Tibial artery (tissue), 4 donors: Measurements from ENCODE around the gene PLA2G3.
A peak's percentile ranks its signal among the peaks of the same experiment; 100 is the strongest.

Source experiments
- DNase-seq, 2 donors: peaks; one replicate each; pipeline ENCODE4 v3.0.0-alpha.2; 2019
- H3K27ac ChIP-seq, 2 donors: fragments of 200-600 bp; sonication (generic) in 1 of 2; 1 replicate in 1 of 2; 2 replicates in 1 of 2; pipeline ENCODE4 v1.5.1; 2018 to 2019; ENCODE audit warnings: mild to moderate bottlenecking in 1 of 2
- H3K27me3 ChIP-seq, 2 donors: fragments of 200-600 bp; sonication (generic) in 1 of 2; one replicate each; pipeline versions ENCODE4 v1.5.1 to v1.6.0; 2016 to 2019
- H3K36me3 ChIP-seq, 3 donors: fragments of 200-600 bp; sonication (generic) in 2 of 3; one replicate each; pipeline ENCODE4 v1.5.1; 2016 to 2019; ENCODE audit warnings: mild to moderate bottlenecking in 2 of 3
- H3K4me1 ChIP-seq, 4 donors: fragments of 200-600 bp; sonication (generic) in 2 of 4; 1 replicate in 3 of 4; 2 replicates in 1 of 4; pipeline ENCODE4 v1.5.1; 2016 to 2019
- H3K4me3 ChIP-seq, 2 donors: fragments of 200-600 bp; sonication (generic) in 1 of 2; 1 replicate in 1 of 2; 2 replicates in 1 of 2; pipeline ENCODE4 v1.5.1; 2018 to 2019; ENCODE audit warnings: mild to moderate bottlenecking in 2 of 2
- H3K9me3 ChIP-seq, 3 donors: fragments of 200-600 bp; sonication (generic) in 1 of 3; one replicate each; pipeline ENCODE4 v1.5.1; 2016 to 2019
- intact Hi-C: fragments of 100-400 bp; cut with DNase I; formaldehyde crosslinking; loops from one replicate; pipeline ENCODE4 v1.15.0; 2023; ENCODE audit warnings: low total_unique reads
- TF ChIP-seq, protein P1 (sequence below), 2 experiments: fragments of 200-600 bp in 1 of 2; fragments of 450-650 bp in 1 of 2; IDR thresholded peaks; one replicate each; pipeline ENCODE4 v1.5.1; 2017 to 2019; ENCODE audit warnings: antibody characterized with exemption in 2 of 2, mild to moderate bottlenecking in 1 of 2, moderate library complexity in 1 of 2

Gene PLA2G3

DNA sequence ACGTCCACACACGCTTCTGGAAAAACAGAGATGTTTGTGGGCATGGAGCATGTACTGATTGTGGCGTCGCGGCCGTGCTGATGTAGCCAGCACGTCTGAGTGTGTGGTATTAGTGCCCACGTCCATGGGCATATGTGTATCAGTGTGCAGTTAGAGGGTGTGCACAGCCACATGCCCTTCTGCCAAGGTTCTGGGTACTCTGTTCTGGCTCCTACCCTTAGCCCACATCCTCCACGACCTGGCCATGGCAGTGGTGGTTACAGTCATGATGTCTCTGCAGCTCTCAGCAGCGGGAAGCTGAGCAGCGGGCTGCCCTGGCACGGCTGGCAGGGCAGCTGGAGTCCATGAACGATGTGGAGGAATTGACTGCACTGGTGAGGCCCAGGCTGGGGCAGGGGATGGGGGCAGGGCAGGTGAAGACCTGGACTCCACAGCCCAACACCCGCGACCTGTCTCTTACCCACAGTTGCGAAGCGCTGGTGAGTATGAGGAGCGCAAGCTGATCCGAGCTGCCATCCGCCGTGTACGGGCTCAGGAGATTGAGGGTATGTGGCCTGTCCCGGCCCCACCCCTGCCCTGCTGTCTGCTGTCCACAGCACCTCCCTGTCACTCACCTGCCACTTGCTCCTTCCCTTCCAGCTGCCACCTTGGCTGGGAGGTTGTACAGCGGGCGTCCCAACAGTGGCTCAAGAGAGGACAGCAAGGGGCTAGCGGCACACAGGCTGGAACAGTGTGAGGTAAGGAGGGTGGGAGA lies 51.9 kb downstream of the PLA2G3 start:
- peak in 1 of 2 donors; percentile 69 for DNase-seq
- H3K27ac ChIP-seq: peak overlapping the region; percentile 99 to 100
- intact Hi-C loops: no loop called here
- no peaks in the 10 kb centered on the region for H3K27me3 ChIP-seq
- H3K4me3 ChIP-seq: peak overlapping the region in 1 of 2 donors; percentile 90
- H3K4me1 ChIP-seq: peaks cover 0 to 93% (median 89%) of the 10 kb centered on the region in 4 donors
- peaks cover 79 to 95% (median 88%) of the 10 kb centered on the region in 3 donors for H3K36me3 ChIP-seq
- H3K9me3 ChIP-seq: no peaks in the 10 kb centered on the region
- TF ChIP-seq, protein P1, sequence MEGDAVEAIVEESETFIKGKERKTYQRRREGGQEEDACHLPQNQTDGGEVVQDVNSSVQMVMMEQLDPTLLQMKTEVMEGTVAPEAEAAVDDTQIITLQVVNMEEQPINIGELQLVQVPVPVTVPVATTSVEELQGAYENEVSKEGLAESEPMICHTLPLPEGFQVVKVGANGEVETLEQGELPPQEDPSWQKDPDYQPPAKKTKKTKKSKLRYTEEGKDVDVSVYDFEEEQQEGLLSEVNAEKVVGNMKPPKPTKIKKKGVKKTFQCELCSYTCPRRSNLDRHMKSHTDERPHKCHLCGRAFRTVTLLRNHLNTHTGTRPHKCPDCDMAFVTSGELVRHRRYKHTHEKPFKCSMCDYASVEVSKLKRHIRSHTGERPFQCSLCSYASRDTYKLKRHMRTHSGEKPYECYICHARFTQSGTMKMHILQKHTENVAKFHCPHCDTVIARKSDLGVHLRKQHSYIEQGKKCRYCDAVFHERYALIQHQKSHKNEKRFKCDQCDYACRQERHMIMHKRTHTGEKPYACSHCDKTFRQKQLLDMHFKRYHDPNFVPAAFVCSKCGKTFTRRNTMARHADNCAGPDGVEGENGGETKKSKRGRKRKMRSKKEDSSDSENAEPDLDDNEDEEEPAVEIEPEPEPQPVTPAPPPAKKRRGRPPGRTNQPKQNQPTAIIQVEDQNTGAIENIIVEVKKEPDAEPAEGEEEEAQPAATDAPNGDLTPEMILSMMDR (IDR thresholded peaks at IDR 0.05): no peak

DNA sequence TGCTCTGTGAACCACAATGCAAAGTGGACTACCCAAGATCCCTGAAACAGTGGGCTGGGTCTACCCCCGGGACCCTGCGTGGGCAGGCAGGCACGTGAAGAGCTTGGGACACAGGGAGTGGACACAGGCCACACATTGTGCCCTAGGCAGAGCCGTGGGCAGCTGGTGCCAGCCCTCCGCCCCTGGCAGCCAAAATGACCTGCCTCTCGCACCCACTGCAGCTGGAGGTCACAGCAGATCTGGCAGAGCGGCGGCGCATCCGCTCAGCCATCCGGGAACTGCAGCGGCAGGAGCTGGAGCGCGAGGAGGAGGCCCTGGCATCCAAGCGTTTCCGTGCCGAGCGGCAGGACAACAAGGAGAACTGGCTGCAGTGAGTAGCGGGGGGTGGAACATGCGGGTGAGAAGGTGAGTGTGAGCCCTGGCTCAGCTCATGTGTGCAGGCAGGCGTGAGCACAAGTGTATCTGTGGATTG lies 52.5 kb downstream of the PLA2G3 start:
- H3K36me3 ChIP-seq: peaks cover 82 to 94% (median 87%) of the 10 kb centered on the region in 3 donors
- peak overlapping the region; percentile 99 to 100 for H3K27ac ChIP-seq
- intact Hi-C loops: no loop called here
- H3K9me3 ChIP-seq: no peaks in the 10 kb centered on the region
- TF ChIP-seq, protein P1 (IDR thresholded peaks at IDR 0.05): no peak
- no peaks in the 10 kb centered on the region for H3K27me3 ChIP-seq
- peak overlapping the region; percentile 13 to 90 for H3K4me3 ChIP-seq
- peaks cover 0 to 93% (median 89%) of the 10 kb centered on the region in 4 donors for H3K4me1 ChIP-seq
- DNase-seq: peak in 1 of 2 donors; percentile 76

DNA sequence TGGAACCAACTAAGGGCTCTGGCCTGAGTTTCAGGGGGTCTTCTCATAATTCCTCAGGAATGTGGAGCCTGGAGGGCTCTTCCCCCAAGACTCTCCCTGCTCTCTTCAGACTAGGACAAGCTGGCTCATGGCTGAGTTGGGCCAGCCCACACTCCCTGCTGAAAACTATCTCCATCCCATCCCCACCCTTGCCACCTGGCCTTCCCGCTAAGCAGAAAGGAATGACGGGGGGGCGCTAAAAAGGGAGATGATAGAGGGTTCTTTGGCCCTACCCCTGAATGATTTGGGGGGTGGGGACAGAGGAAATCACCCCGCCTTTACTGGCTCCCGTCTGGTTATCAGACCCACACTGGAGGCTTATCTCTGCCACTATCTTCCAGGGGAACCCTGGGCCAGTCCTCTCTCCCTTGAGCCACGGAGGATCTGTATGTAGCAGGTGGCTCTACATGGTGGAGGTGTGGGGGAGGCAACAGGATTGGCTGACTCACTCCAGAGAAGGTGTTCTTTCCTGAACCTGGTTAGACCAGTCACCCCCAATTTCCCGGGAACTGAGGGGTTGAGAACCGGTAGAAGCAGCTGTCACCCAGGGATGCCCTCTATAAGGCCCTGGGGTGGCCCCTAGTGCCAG lies 53.5 kb downstream of the PLA2G3 start:
- peaks cover 75 to 85% (median 78%) of the 10 kb centered on the region in 3 donors for H3K36me3 ChIP-seq
- H3K27ac ChIP-seq: peak overlapping the region; percentile 99 to 100
- peak overlapping the region; percentile 90 to 92 for H3K4me3 ChIP-seq
- no peaks in the 10 kb centered on the region for H3K9me3 ChIP-seq
- no peaks in the 10 kb centered on the region for H3K27me3 ChIP-seq
- intact Hi-C loops: no loop called here
- TF ChIP-seq, protein P1 (IDR thresholded peaks at IDR 0.05): no peak
- peaks cover 0 to 90% (median 80%) of the 10 kb centered on the region in 4 donors for H3K4me1 ChIP-seq
- DNase-seq: no peak

DNA sequence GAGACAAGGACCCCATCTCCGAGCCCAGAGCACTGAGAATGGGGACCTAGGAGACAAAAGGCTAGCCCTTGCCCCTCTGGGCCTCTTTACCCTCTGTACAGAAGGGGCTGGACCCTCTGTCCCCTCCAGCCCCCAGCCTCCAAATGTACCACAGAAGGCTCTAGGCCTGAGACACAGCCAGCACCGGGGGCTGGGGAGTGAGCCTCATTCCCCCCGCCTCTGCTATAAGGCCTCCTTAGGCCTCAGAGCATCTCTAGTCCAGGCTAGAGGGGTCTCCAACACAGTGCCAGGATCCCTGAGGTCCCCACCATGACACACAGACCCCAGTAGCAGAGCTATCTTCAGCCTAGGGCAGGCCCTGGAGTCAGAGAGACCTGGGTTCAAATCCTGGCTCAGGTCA lies 54.4 kb downstream of the PLA2G3 start:
- no peak for DNase-seq
- Histone ChIP-seq H3K9me3 (no peaks in the 10 kb centered on the region), H3K4me1 (peaks cover 0 to 81% (median 71%) of the 10 kb centered on the region in 4 donors), H3K27ac (peak overlapping the region; percentile 99 to 100), H3K4me3 (peak overlapping the region; percentile 90 to 92), H3K36me3 (peaks cover 66 to 76% (median 69%) of the 10 kb centered on the region in 3 donors), H3K27me3 (no peaks in the 10 kb centered on the region)
- TF ChIP-seq, protein P1 (IDR thresholded peaks at IDR 0.05): no peak
- intact Hi-C loops: loop anchor here (1.0 kb wide), 1 partner anchor 139 kb away; no protein-coding TSS in a partner anchor

DNA sequence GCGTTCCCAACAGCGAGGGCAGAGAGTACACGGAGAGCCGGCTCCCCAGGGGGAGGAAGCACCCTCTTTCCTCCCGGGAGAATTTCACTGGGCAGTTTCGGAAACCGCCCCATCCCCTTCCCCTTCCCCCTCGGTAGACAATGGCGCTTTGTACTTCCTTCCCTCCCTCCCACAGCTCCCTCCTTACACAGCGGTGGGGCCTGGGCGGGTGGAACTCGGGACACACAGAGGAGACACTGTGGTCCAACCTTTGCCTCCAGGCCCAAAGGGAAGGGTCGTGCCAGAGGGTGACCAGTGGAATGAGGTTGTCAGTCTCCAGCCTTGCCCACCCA lies 54.8 kb downstream of the PLA2G3 start:
- peak overlapping the region; percentile 90 to 92 for H3K4me3 ChIP-seq
- H3K27ac ChIP-seq: peak overlapping the region; percentile 99 to 100
- peak in 1 of 2 donors; percentile 84 for DNase-seq
- peaks cover 0 to 78% (median 69%) of the 10 kb centered on the region in 4 donors for H3K4me1 ChIP-seq
- H3K27me3 ChIP-seq: no peaks in the 10 kb centered on the region
- TF ChIP-seq, protein P1 (IDR thresholded peaks at IDR 0.05): peak in 1 of 2 experiments; percentile 0
- no peaks in the 10 kb centered on the region for H3K9me3 ChIP-seq
- peaks cover 62 to 71% (median 64%) of the 10 kb centered on the region in 3 donors for H3K36me3 ChIP-seq
- intact Hi-C loops: loop anchor here (1.0 kb wide), 1 partner anchor 138 kb away; no protein-coding TSS in a partner anchor
